Neural progenitor cell (in vitro differentiated cells): ENCODE results near the gene PROX2. TPM values are rescaled to one million over a fixed set of nuclear protein-coding genes. Genes with fewer than 3 reads are reported as not detected.
A peak's percentile ranks its signal among the peaks of the same experiment; 100 is the strongest.

Experiments
- DNase-seq: peaks from one replicate; pipeline ENCODE4 v3.0.0-alpha.2; 2016; ENCODE audit warnings: low spot score
- H2AFZ ChIP-seq: fragments of 200-600 bp; sonication (generic); replicated peaks from 2 replicates; pipeline ENCODE4 v1.6.1; 2016; ENCODE audit warnings: antibody characterized with exemption
- H3F3A ChIP-seq: fragments of 200-600 bp; sonication (generic); 2 replicates; pipeline ENCODE4 v1.6.1; 2016; ENCODE audit warnings: antibody characterized with exemption, low read depth
- H3K27ac ChIP-seq: fragments of 200-600 bp; sonication (generic); 2 replicates; pipeline ENCODE4 v1.5.1; 2016; ENCODE audit warnings: mild to moderate bottlenecking
- H3K27me3 ChIP-seq: fragments of 200-600 bp; sonication (generic); 2 replicates; pipeline ENCODE4 v1.6.1; 2016; ENCODE audit warnings: mild to moderate bottlenecking, moderate library complexity
- H3K36me3 ChIP-seq: fragments of 200-600 bp; sonication (generic); 2 replicates; pipeline ENCODE4 v1.5.1; 2016
- H3K4me1 ChIP-seq: fragments of 200-600 bp; sonication (generic); 2 replicates; pipeline ENCODE4 v1.6.1; 2016; ENCODE audit warnings: mixed run types
- H3K4me2 ChIP-seq: fragments of 200-600 bp; sonication (generic); 2 replicates; pipeline ENCODE4 v1.6.1; 2016
- H3K4me3 ChIP-seq: fragments of 200-600 bp; sonication (generic); 2 replicates; pipeline ENCODE4 v1.5.1; 2016
- H3K79me2 ChIP-seq: fragments of 200-600 bp; sonication (generic); 2 replicates; pipeline ENCODE4 v1.6.1; 2016; ENCODE audit warnings: low read depth
- H3K9ac ChIP-seq: fragments of 200-600 bp; sonication (generic); 2 replicates; pipeline ENCODE4 v1.6.1; 2016
- H3K9me3 ChIP-seq: fragments of 200-600 bp; sonication (generic); 2 replicates; pipeline ENCODE4 v1.5.1; 2016; ENCODE audit warnings: low read depth
- H4K20me1 ChIP-seq: fragments of 200-600 bp; sonication (generic); 2 replicates; pipeline ENCODE4 v1.6.1; 2016; ENCODE audit warnings: low read depth
- H3K27ac Mint-ChIP-seq: 3 replicates; pipeline ENCODE4 v1.8.0; 2021; ENCODE audit warnings: mixed read lengths
- H3K27me3 Mint-ChIP-seq: 2 replicates; pipeline ENCODE4 v1.8.0; 2022; ENCODE audit warnings: low read depth, mild to moderate bottlenecking, inconsistent platforms, moderate library complexity, mixed read lengths; ENCODE audit not compliant: insufficient read depth
- H3K36me3 Mint-ChIP-seq: 3 replicates; pipeline ENCODE4 v1.8.0; 2021; ENCODE audit warnings: mixed read lengths
- H3K4me1 Mint-ChIP-seq: 3 replicates; pipeline ENCODE4 v1.8.0; 2021; ENCODE audit warnings: mixed read lengths
- H3K4me3 Mint-ChIP-seq: 3 replicates; pipeline ENCODE4 v1.8.0; 2021; ENCODE audit warnings: mild to moderate bottlenecking, moderate library complexity, mixed read lengths
- H3K9me3 Mint-ChIP-seq: 3 replicates; pipeline ENCODE4 v1.8.0; 2020; ENCODE audit warnings: mixed read lengths
- CTCF ChIP-seq: fragments of 200-600 bp; sonication (generic); IDR thresholded peaks from 2 replicates; pipeline ENCODE4 v1.5.1; 2017; ENCODE audit warnings: antibody characterized with exemption, mild to moderate bottlenecking
- EZH2 ChIP-seq: fragments of 200-600 bp; sonication (generic); IDR thresholded peaks from 2 replicates; pipeline ENCODE4 v1.6.1; 2017; ENCODE audit warnings: antibody characterized with exemption, mild to moderate bottlenecking, moderate library complexity
- EZH2phosphoT487 ChIP-seq: fragments of 200-600 bp; sonication (generic); IDR thresholded peaks from 2 replicates; pipeline ENCODE4 v1.6.1; 2017; ENCODE audit warnings: antibody characterized with exemption
- total RNA-seq: library from RNA; depleted of rRNA; stranded (reverse); fragments of >200 nt; gene quantifications from 2 replicates; pipeline ENCODE4 v1.2.3, GENCODE V29; 2015; ENCODE audit warnings: low replicate concordance

The PROX2 gene
- total RNA-seq, 1 donor from 2014 or later: not detected

- peaks cover 4% of the 10 kb centered on the region for H3K4me1 Mint-ChIP-seq
These were observed 33.0 kb upstream of the PROX2 start for GRCh38 chr14:74908861-74909341.

GRCh38 chr14:74907744-74908143 lies 31.8 kb upstream of the PROX2 start:
- H3K27ac Mint-ChIP-seq: no peak overlapping the region
- no peak overlapping the region for H2AFZ ChIP-seq
- H3K4me2 ChIP-seq: no peak overlapping the region
- no peaks in the 10 kb centered on the region for H3K36me3 ChIP-seq
- H3K4me1 Mint-ChIP-seq: peaks cover 4% of the 10 kb centered on the region
- H3K36me3 Mint-ChIP-seq: peaks cover 12% of the 10 kb centered on the region
- no peak for DNase-seq
- no peaks in the 10 kb centered on the region for H3K9me3 ChIP-seq
- H3K27me3 ChIP-seq: no peaks in the 10 kb centered on the region
- H4K20me1 ChIP-seq: peaks cover 5% of the 10 kb centered on the region
- no peak overlapping the region for H3K27ac ChIP-seq
- H3K4me1 ChIP-seq: no peaks in the 10 kb centered on the region
- TF ChIP-seq CTCF: no peak
- no peak for TF ChIP-seq EZH2
- H3K9me3 Mint-ChIP-seq: no peaks in the 10 kb centered on the region
- H3F3A ChIP-seq: peaks cover 8% of the 10 kb centered on the region
- H3K79me2 ChIP-seq: no peaks in the 10 kb centered on the region
- no peak overlapping the region for H3K9ac ChIP-seq
- H3K4me3 Mint-ChIP-seq: no peak overlapping the region
- H3K27me3 Mint-ChIP-seq: peaks cover 6% of the 10 kb centered on the region
- H3K4me3 ChIP-seq: no peak overlapping the region

More at GRCh38 chr14:74908861-74909341, 33.0 kb upstream of the PROX2 start:
- Histone ChIP-seq H3F3A (peaks cover 8% of the 10 kb centered on the region), H3K4me1 (no peaks in the 10 kb centered on the region), H3K79me2 (no peaks in the 10 kb centered on the region), H4K20me1 (no peaks in the 10 kb centered on the region), H3K27ac (no peak overlapping the region), H3K4me3 (no peak overlapping the region), H2AFZ (no peak overlapping the region), H3K9ac (no peak overlapping the region), H3K36me3 (no peaks in the 10 kb centered on the region), H3K9me3 (no peaks in the 10 kb centered on the region), H3K4me2 (no peak overlapping the region), H3K27me3 (no peaks in the 10 kb centered on the region)
- Mint-ChIP-seq H3K9me3 (no peaks in the 10 kb centered on the region), H3K27me3 (peaks cover 6% of the 10 kb centered on the region), H3K4me3 (no peak overlapping the region), H3K27ac (no peak overlapping the region), H3K36me3 (peaks cover 6% of the 10 kb centered on the region)
- TF ChIP-seq EZH2phosphoT487 (no peak), CTCF (no peak), EZH2 (no peak)
- no peak for DNase-seq

- H3K27me3 Mint-ChIP-seq: peaks cover 5% of the 10 kb centered on the region
- no peak for DNase-seq
- H3K4me3 Mint-ChIP-seq: no peak overlapping the region
- Histone ChIP-seq H3K79me2 (no peaks in the 10 kb centered on the region), H3F3A (peaks cover 8% of the 10 kb centered on the region), H3K27ac (no peak overlapping the region), H3K36me3 (no peaks in the 10 kb centered on the region), H3K4me1 (no peaks in the 10 kb centered on the region), H4K20me1 (peaks cover 6% of the 10 kb centered on the region), H3K27me3 (no peaks in the 10 kb centered on the region), H3K9ac (no peak overlapping the region), H2AFZ (no peak overlapping the region), H3K4me2 (no peak overlapping the region), H3K4me3 (no peak overlapping the region), H3K9me3 (no peaks in the 10 kb centered on the region)
- TF ChIP-seq CTCF (peak; percentile 31), EZH2 (no peak), EZH2phosphoT487 (no peak)
- no peaks in the 10 kb centered on the region for H3K9me3 Mint-ChIP-seq
- H3K36me3 Mint-ChIP-seq: peaks cover 15% of the 10 kb centered on the region
- peaks cover 4% of the 10 kb centered on the region for H3K4me1 Mint-ChIP-seq
- no peak overlapping the region for H3K27ac Mint-ChIP-seq
These were observed 31.1 kb upstream of the PROX2 start for GRCh38 chr14:74906925-74907521.
